ENCODE measurements around the gene EPHA8.

Gene EPHA8

GRCh38 chr1:22612671-22613571, 49.6 kb downstream of the EPHA8 start:
- no peak for TF ChIP-seq CTCF (IDR thresholded peaks at IDR 0.05; ENCODE audit: borderline replicate concordance, insufficient read depth, low read depth, low read length)
- H3K4me3 ChIP-seq (ENCODE audit: low read depth, low read length): no peak overlapping the region

GRCh38 chr1:22613572-22613918, 50.3 kb downstream of the EPHA8 start:
- no peak overlapping the region for H3K4me3 ChIP-seq (ENCODE audit: low read depth, low read length)
- no peak for TF ChIP-seq CTCF (IDR thresholded peaks at IDR 0.05; ENCODE audit: borderline replicate concordance, insufficient read depth, low read depth, low read length)

GRCh38 chr1:22613951-22614350, 50.7 kb downstream of the EPHA8 start:
- no peak for TF ChIP-seq CTCF (IDR thresholded peaks at IDR 0.05; ENCODE audit: borderline replicate concordance, insufficient read depth, low read depth, low read length)
- no peak overlapping the region for H3K4me3 ChIP-seq (ENCODE audit: low read depth, low read length)

GRCh38 chr1:22615886-22616285, 52.6 kb downstream of the EPHA8 start:
- H3K4me3 ChIP-seq (ENCODE audit: low read depth, low read length): no peak overlapping the region
- no peak for TF ChIP-seq CTCF (IDR thresholded peaks at IDR 0.05; ENCODE audit: borderline replicate concordance, insufficient read depth, low read depth, low read length)

GRCh38 chr1:22616571-22616970, 53.3 kb downstream of the EPHA8 start:
- no peak overlapping the region for H3K4me3 ChIP-seq (ENCODE audit: low read depth, low read length)
- no peak for TF ChIP-seq CTCF (IDR thresholded peaks at IDR 0.05; ENCODE audit: borderline replicate concordance, insufficient read depth, low read depth, low read length)

- no peak overlapping the region for H3K4me3 ChIP-seq (ENCODE audit: low read depth, low read length)
- no peak for TF ChIP-seq CTCF (IDR thresholded peaks at IDR 0.05; ENCODE audit: borderline replicate concordance, insufficient read depth, low read depth, low read length)
Measured at GRCh38 chr1:22618056-22618455, 54.8 kb downstream of the EPHA8 start.

- no peak overlapping the region for H3K4me3 ChIP-seq (ENCODE audit: low read depth, low read length)
- no peak for TF ChIP-seq CTCF (IDR thresholded peaks at IDR 0.05; ENCODE audit: borderline replicate concordance, insufficient read depth, low read depth, low read length)
Measured at GRCh38 chr1:22619252-22619651, 56.0 kb downstream of the EPHA8 start.

All from GM12875 (cell line).